B cell (primary cell): ENCODE measurements around the gene HOXD9. TPM values are rescaled to one million over a fixed set of nuclear protein-coding genes. Genes with fewer than 3 reads are reported as not detected.

ENCODE experiments used
- ATAC-seq: fragments of 200-7000 bp; cut with Tn5 transposase; one replicate; pipeline ENCODE4 v1.10.0; 2021; ENCODE audit warnings: low read depth, mild to moderate bottlenecking, moderate number of reproducible peaks, moderate library complexity
- CTCF ChIA-PET: fragments of 350-600 bp; sonication (Branson Sonifier 250); formaldehyde crosslinking; loops from one replicate; lab custom pipeline; 2021; ENCODE audit warnings: antibody characterized with exemption, inconsistent platforms; lab: Charles Lee
- POLR2A ChIA-PET: fragments of 350-600 bp; sonication (Branson Sonifier 250); formaldehyde crosslinking; loops from one replicate; lab custom pipeline; 2021; ENCODE audit warnings: antibody characterized with exemption; lab: Charles Lee
- DNase-seq: peaks from one replicate; pipeline ENCODE4 v3.0.0; 2013
- H2AFZ ChIP-seq: 2 replicates; pipeline ENCODE4 v1.6.1; 2012; ENCODE audit warnings: mild to moderate bottlenecking, low read depth, low read length; ENCODE audit not compliant: insufficient read depth, poor library complexity, severe bottlenecking
- H3K27ac ChIP-seq, 2 donors: 1 replicate in 1 of 2; 2 replicates in 1 of 2; pipeline ENCODE4 v1.5.1; 2012 to 2013; ENCODE audit warnings: low read length in 2 of 2, mild to moderate bottlenecking in 2 of 2, moderate library complexity in 1 of 2
- H3K27me3 ChIP-seq, 4 experiments: fragments of 200-600 bp in 1 of 4; sonication (generic) in 1 of 4; replicated peaks in 1 of 4; 1 replicate in 2 of 4; 2 replicates in 2 of 4; pipeline versions ENCODE4 v1.6.1 to v1.7.0; 2013 to 2016; ENCODE audit warnings: low read length in 3 of 4, mild to moderate bottlenecking in 2 of 4, mixed read lengths in 1 of 4, moderate library complexity in 1 of 4; ENCODE audit not compliant: insufficient read depth in 4 of 4, control insufficient read depth in 3 of 4; ENCODE audit errors: control extremely low read depth in 1 of 4
- H3K36me3 ChIP-seq, 2 experiments: replicated peaks in 1 of 2; 1 replicate in 1 of 2; 2 replicates in 1 of 2; pipeline versions ENCODE4 v1.6.1 to v1.7.1; 2013; ENCODE audit warnings: low read length in 1 of 2; ENCODE audit not compliant: insufficient read depth in 2 of 2, control insufficient read depth in 1 of 2; ENCODE audit errors: control extremely low read depth in 1 of 2, extremely low read depth in 1 of 2
- H3K4me1 ChIP-seq, 2 donors: fragments of 200-600 bp in 1 of 2; sonication (generic) in 1 of 2; 1 replicate in 1 of 2; 2 replicates in 1 of 2; pipeline versions ENCODE4 v1.5.1 to v1.6.1; 2013 to 2017; ENCODE audit warnings: low read length in 2 of 2; ENCODE audit not compliant: control insufficient read depth in 2 of 2, insufficient read depth in 2 of 2
- H3K4me2 ChIP-seq: replicated peaks from 2 replicates; pipeline ENCODE3; 2012; ENCODE audit warnings: mild to moderate bottlenecking, low read depth, low read length; ENCODE audit not compliant: poor library complexity, severe bottlenecking
- H3K4me3 ChIP-seq, 5 experiments: fragments of 200-600 bp in 1 of 5; sonication (generic) in 1 of 5; 1 replicate in 3 of 5; 2 replicates in 2 of 5; pipeline versions ENCODE4 v1.5.1 to v1.7.0; 2011 to 2016; ENCODE audit warnings: low read length in 4 of 5, mild to moderate bottlenecking in 4 of 5, low read depth in 2 of 5, control low read depth in 1 of 5, moderate library complexity in 1 of 5; ENCODE audit not compliant: insufficient read depth in 1 of 5; ENCODE audit errors: control extremely low read depth in 1 of 5, extremely low read depth in 1 of 5
- H3K79me2 ChIP-seq: fragments of 200-600 bp; sonication (generic); one replicate; pipeline ENCODE4 v1.6.0; 2016; ENCODE audit warnings: low read length; ENCODE audit not compliant: control insufficient read depth, insufficient read depth
- H3K9ac ChIP-seq: fragments of 200-600 bp; sonication (generic); 2 replicates; pipeline ENCODE4 v1.6.1; 2017; ENCODE audit warnings: mild to moderate bottlenecking, low read length, moderate library complexity
- H3K9me3 ChIP-seq, 3 donors: one replicate each; pipeline versions ENCODE4 v1.6.1 to v1.7.1; 2013; ENCODE audit warnings: low read length in 2 of 3; ENCODE audit not compliant: control insufficient read depth in 2 of 3, insufficient read depth in 1 of 3; ENCODE audit errors: control extremely low read depth in 1 of 3
- H4K20me1 ChIP-seq: 2 replicates; pipeline ENCODE4 v1.6.0; 2012; ENCODE audit warnings: mild to moderate bottlenecking, low read length; ENCODE audit not compliant: insufficient read depth, control insufficient read depth, poor library complexity, severe bottlenecking
- H3K27ac Mint-ChIP-seq: one replicate; pipeline ENCODE4 v1.8.0; 2021; ENCODE audit warnings: mixed read lengths
- H3K27me3 Mint-ChIP-seq: one replicate; pipeline ENCODE4 v1.8.0; 2021; ENCODE audit warnings: mixed read lengths
- H3K4me1 Mint-ChIP-seq: one replicate; pipeline ENCODE4 v1.8.0; 2021; ENCODE audit warnings: mixed read lengths
- H3K4me3 Mint-ChIP-seq: one replicate; pipeline ENCODE4 v1.8.0; 2021; ENCODE audit warnings: mixed read lengths
- H3K9me3 Mint-ChIP-seq: one replicate; pipeline ENCODE4 v1.8.0; 2022; ENCODE audit warnings: mixed read lengths; ENCODE audit not compliant: insufficient read depth
- EZH2 ChIP-seq: IDR thresholded peaks from 2 replicates; pipeline ENCODE4 v1.6.1; 2012; ENCODE audit warnings: borderline replicate concordance, low read depth, mild to moderate bottlenecking, moderate library complexity, low read length; ENCODE audit not compliant: insufficient read depth, poor library complexity, severe bottlenecking
- WGBS: methylation state at CpG from one replicate; pipeline ENCODE4 v1.1.5; 2013; ENCODE audit warnings: missing lambda C conversion rate; ENCODE audit not compliant: insufficient coverage; 5-methylcytosine and 5-hydroxymethylcytosine counted together
- intact Hi-C: fragments of 100-400 bp; cut with micrococcal nuclease; formaldehyde crosslinking; loops from one replicate; pipeline ENCODE4 v1.10.0; 2022
- polyA plus RNA-seq: library from polyadenylated mRNA; depleted of rRNA; stranded (reverse); fragments of >200 nt; gene quantifications from 2 replicates; pipeline ENCODE4 v1.2.3, GENCODE V29; 2012
- total RNA-seq, 2 donors: library from RNA; stranded (reverse); fragments of 120-200 nt in 1 of 2; gene quantifications; 1 replicate in 1 of 2; 2 replicates in 1 of 2; pipeline versions ENCODE4 v1.2.3 to v1.2.4, GENCODE V29; 2013 to 2022
- TF ChIP-seq, protein P1 (sequence below): fragments of 200-600 bp; IDR thresholded peaks from one replicate; pipeline ENCODE4 v1.8.0; 2022; ENCODE audit warnings: antibody characterized with exemption, mild to moderate bottlenecking

Gene HOXD9
- total and polyA plus RNA-seq, 2 donors (not counting 1 experiment from before 2014, with no cell fraction given): not detected

DNA sequence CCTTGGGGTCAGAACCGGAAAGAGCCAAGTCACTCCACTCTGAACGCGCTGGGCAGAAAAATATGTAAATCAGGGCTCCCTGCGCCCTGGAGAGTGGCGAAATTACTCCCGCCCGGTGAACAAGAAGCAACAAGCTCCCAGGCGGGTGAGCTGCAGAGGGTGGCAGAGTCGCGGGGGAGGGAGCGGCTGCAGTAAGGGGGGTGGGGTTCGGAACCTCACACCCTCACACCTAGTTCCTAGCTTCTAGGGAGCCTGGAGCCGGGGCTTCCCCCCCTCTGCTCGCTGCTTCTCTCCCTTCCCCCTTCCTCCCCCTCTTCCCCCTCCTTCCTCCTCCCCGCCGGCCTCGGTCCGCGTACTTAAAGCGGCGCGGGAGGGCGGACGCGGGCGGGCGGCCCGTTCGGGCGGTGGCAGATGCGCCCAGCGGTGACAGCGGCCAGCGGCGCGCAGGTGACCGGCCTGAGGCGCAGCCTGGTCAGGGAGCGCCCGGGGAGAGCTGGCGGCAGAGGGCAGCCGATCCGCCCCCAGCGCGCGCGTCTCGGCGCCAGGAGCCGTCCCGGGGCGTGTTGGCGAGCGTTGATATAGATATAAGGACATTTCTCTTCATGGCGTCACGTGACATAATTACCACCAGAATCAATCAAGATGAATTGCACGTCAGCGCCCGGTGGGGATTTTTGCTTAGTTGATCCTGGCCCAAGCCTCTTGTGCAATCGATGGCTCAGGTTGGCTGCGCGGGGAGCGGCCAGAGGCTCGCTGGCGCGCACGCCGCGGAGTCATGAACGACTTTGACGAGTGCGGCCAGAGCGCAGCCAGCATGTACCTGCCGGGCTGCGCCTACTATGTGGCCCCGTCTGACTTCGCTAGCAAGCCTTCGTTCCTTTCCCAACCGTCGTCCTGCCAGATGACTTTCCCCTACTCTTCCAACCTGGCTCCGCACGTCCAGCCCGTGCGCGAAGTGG, 15.7 kb upstream of the HOXD9 start, which contains the start of gene HOXD11:
Gene HOXD11 (plus strand): TSS at position 700 of the 959 bp plus-strand sequence. CDS start 76 bp downstream, at position 776.
- peak within 1 kb of the TSS; percentile 67 for H3K4me2 ChIP-seq
- H3K27ac Mint-ChIP-seq: peak within 1 kb of the TSS; percentile 50
- H3K27me3 ChIP-seq: peaks cover 0 to 91% (median 61%) of the 10 kb centered on the region in 4 experiments
- DNase-seq: no peak
- H3K9me3 ChIP-seq: peaks cover 0 to 45% (median 0%) of the 10 kb centered on the region in 3 donors
- H3K4me1 Mint-ChIP-seq: peaks cover 14% of the 10 kb centered on the region
- no peaks in the 10 kb centered on the region for H3K79me2 ChIP-seq
- POLR2A ChIA-PET: no interaction called here
- intact Hi-C loops: no loop called here
- H2AFZ ChIP-seq: no peak within 1 kb of the TSS
- H3K4me1 ChIP-seq: peaks cover 3 to 34% of the 10 kb centered on the region in 2 donors
- H3K4me3 ChIP-seq: peak within 1 kb of the TSS in 2 of 5 experiments; percentile 8 to 29
- H3K4me3 Mint-ChIP-seq: peak within 1 kb of the TSS; percentile 66
- no peak for TF ChIP-seq EZH2
- TF ChIP-seq, protein P1, sequence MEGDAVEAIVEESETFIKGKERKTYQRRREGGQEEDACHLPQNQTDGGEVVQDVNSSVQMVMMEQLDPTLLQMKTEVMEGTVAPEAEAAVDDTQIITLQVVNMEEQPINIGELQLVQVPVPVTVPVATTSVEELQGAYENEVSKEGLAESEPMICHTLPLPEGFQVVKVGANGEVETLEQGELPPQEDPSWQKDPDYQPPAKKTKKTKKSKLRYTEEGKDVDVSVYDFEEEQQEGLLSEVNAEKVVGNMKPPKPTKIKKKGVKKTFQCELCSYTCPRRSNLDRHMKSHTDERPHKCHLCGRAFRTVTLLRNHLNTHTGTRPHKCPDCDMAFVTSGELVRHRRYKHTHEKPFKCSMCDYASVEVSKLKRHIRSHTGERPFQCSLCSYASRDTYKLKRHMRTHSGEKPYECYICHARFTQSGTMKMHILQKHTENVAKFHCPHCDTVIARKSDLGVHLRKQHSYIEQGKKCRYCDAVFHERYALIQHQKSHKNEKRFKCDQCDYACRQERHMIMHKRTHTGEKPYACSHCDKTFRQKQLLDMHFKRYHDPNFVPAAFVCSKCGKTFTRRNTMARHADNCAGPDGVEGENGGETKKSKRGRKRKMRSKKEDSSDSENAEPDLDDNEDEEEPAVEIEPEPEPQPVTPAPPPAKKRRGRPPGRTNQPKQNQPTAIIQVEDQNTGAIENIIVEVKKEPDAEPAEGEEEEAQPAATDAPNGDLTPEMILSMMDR: no peak
- WGBS: 9% methylated on average over 63 of the region's 85 CpGs
- peaks cover 4% of the 10 kb centered on the region for H3K9me3 Mint-ChIP-seq
- no peaks in the 10 kb centered on the region for H4K20me1 ChIP-seq
- peaks cover 84% of the 10 kb centered on the region for H3K27me3 Mint-ChIP-seq
- no peak for ATAC-seq
- CTCF ChIA-PET: no interaction called here
- H3K9ac ChIP-seq: no peak within 1 kb of the TSS
- no peaks in the 10 kb centered on the region for H3K36me3 ChIP-seq
- no peak within 1 kb of the TSS for H3K27ac ChIP-seq

- H3K27ac ChIP-seq: no peak overlapping the region
- ChIA-PET CTCF (no interaction called here), POLR2A (no interaction called here)
- peaks cover 0 to 91% (median 58%) of the 10 kb centered on the region in 4 experiments for H3K27me3 ChIP-seq
- DNase-seq: no peak
- intact Hi-C loops: no loop called here
- H3K4me3 Mint-ChIP-seq: no peak overlapping the region
- no peaks in the 10 kb centered on the region for H3K36me3 ChIP-seq
- peaks cover 3 to 34% of the 10 kb centered on the region in 2 donors for H3K4me1 ChIP-seq
- no peak for ATAC-seq
- H3K4me2 ChIP-seq: peak overlapping the region; percentile 15
- 11% methylated on average over 46 of the region's 59 CpGs for WGBS
- no peak overlapping the region for H3K27ac Mint-ChIP-seq
- peaks cover 4% of the 10 kb centered on the region for H3K9me3 Mint-ChIP-seq
- no peak overlapping the region for H3K4me3 ChIP-seq
- TF ChIP-seq, protein P1: no peak
- no peak for TF ChIP-seq EZH2
- H4K20me1 ChIP-seq: no peaks in the 10 kb centered on the region
- peaks cover 14% of the 10 kb centered on the region for H3K4me1 Mint-ChIP-seq
- H2AFZ ChIP-seq: no peak overlapping the region
- H3K9ac ChIP-seq: no peak overlapping the region
- H3K9me3 ChIP-seq: peaks cover 0 to 54% (median 0%) of the 10 kb centered on the region in 3 donors
- no peaks in the 10 kb centered on the region for H3K79me2 ChIP-seq
- H3K27me3 Mint-ChIP-seq: peaks cover 82% of the 10 kb centered on the region
These were observed 14.8 kb upstream of the HOXD9 start for GRCh38 chr2:176107731-176108181.
